Right forelimb (tissue), 1 donor: Measurements from ENCODE around the gene RAB7A.
"Not testable (repeated sequence)": the region's sequence is repeated elsewhere in the genome, so short reads cannot be mapped to it uniquely, and the experiment has no call there.

ENCODE experiments used
- DNase-seq: peaks from one replicate; pipeline ENCODE4 v3.0.0-alpha.2; 2018

Gene RAB7A

GRCh38 chr3:128824132-128824850 is 98.3 kb downstream of the RAB7A start:
- no peak for DNase-seq

GRCh38 chr3:128825117-128825725 is 99.2 kb downstream of the RAB7A start:
- no peak for DNase-seq

GRCh38 chr3:128829087-128829486 is 103.1 kb downstream of the RAB7A start:
- not testable (repeated sequence) for DNase-seq

DNA sequence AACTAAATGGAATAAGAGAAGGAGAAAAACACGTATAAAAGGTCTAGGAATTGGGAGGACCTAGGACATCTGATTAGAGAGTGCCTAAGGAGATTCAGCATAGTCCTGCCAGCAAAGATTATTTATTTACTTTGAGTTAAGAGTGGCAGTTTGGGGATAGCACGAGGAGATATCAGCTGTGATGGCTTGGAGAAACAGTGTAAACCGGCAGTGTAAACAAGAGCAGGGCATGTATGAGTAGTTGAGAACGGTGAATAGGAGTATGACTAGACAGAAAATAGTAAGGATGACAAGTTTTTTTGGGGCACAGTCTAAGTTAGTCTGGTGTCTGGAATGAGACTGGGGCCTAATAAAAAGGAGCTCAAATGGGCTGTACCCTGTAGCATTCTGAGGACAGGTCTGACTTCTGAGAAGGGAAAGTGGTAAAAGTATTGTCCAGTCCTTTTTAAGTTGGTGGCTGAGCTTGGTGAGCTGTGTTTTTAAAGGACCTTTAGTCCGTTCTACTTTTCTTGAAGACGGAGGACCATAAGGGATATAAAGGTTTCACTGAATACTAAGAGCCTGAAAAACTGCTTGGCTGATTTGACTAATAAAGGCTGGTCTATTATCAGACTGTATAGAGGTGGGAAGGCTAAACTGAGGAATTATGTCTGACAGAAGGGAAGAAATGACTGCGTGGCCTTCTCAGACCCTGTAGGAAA is 104.1 kb downstream of the RAB7A start:
- not testable (repeated sequence) for DNase-seq

DNA sequence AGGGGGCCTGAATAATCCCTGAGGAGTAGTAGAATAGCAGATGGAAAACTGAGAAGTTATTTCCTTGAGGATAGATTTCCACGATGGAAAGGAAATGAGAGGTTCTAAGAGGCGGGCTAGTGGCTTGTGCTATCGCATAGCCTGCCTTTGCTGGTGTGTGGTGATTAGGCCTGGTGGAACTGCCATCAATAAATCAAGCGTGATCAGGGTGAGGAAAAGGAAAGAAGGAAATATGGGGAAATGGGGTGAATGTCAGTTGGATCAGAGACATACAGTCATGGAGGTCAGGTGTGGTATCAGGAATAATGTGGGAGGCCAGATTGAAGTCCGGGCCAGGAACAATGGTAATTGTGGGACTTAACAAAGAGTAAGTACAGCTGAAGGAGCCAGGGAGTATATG is 104.8 kb downstream of the RAB7A start:
- DNase-seq: not testable (repeated sequence)

- DNase-seq: not testable (repeated sequence)
Observed at GRCh38 chr3:128832979-128833378, 107.0 kb downstream of the RAB7A start.

- DNase-seq: no peak
Observed at GRCh38 chr3:128835096-128835495, 109.1 kb downstream of the RAB7A start.

- no peak for DNase-seq
Observed at GRCh38 chr3:128841926-128842920, 116.2 kb downstream of the RAB7A start.

- no peak for DNase-seq
Observed at GRCh38 chr3:128844502-128844901, 118.5 kb downstream of the RAB7A start.

DNA sequence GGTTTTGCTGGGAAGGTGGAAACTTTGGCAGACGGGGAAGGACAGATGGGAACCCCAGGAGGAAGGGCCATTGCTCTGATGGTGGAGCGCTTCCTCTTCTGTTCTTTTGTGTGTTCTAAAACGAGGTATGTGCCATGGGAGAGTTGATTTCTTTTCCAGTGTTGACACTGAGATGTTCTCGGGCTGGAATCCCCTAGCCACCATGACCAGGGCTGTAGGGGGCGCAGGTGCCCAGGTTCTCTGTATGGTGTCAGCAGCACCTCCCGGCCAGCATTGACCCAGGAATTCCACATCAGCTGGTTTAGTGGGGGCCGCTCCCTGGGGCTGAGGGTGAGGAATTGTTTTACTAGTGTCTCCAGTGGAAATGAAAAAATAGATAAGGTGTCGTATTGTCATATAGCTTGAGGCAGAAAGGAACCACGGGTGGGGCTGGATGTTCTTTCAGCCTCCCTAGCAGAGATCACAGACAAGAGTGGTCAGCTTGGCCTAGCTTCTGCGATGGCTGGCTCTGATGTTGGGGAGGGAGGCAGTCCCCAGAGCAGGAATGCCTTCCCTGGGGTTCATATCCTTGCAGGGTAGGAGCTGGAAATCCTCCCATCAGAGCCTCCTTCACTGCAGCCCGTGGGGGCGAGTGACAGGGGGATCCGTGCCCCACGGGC is 119.3 kb downstream of the RAB7A start:
- no peak for DNase-seq

DNA sequence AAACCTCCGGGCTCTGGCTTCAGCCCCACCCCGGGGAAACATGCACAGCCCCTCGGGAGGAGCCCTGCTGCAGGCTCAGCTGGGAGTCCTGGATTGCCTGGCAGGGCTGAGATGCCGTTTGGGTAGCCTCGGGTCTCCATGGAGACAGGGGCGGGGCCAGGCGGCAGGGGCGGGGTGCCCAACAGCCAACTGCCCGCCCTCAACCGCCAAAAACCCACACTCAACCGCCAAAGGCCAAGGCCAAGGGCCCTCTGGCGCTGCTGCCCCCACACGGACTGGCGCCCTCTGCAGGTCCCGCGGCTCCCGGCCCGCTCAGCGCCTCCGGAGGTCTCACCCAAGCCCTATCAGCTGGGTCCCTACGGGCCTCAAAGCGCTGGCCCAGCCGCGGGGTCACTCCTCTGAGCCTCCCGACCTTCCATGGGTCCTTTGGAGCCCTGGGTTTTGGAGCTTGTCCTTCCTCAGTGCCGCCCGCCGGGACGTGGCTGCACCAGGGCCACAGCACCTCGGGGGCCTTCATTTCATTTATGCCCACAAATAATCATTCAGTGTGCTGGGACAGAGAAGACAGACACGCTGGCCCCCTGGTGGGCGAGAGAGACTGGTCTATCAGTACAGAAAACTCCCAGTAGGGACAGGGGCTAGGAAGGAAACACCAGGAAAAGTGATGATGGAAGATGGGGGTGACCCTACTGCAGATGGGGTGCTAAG is 119.9 kb downstream of the RAB7A start:
- peak; percentile 81 for DNase-seq

DNA sequence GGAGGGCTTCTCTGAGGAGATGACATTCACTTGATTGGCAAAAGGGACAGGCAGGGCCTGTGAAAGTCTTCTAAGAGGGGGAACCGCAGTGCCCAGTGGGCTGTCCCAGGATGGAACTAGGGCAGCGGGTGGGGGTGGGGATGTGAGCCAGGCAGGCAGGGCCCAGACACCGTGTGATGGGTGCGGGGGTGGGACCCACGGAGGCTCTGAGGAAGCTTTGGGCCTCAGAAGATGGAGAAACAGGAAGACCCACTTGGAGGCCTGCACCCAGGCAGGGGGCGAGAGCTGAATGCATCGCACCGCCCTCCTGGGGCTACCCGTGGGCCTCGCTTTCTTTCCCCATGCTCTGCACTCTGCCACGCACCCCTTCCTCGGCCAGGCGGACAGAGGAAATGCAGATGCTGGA is 120.5 kb downstream of the RAB7A start:
- DNase-seq: no peak

DNA sequence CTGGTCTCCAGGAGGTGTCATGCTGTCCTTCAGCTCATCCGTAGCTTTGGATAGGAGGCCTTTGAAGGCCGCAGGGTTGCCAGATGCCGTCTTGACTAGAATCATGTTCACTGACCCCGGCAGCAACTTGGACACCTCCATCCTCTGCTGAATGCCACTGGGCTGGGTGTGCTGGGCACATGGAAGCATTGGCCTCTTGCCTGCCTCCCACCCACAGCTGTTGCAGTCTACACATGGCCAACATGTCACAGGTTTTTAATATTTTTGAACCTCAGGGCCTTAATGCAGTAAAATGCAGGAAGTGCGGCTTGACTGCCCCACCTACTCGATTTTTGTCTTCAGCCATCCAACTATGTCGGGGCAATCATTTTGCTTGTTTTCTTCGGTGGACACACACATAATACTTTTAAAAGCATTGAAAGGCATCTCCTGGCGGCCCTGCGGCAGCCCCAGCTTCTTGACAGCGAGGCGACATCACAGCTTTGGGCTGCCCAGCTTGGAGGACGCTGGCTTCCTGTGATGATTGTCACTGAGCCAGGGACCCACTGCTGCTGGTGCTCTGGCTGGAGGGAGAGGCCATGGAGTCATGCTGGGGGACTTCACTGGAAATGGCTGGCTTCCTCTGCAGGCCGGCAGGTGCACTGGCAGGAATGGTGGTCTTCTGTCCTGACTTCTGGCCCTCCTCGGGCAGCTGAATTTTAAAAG is 121.8 kb downstream of the RAB7A start:
- DNase-seq: no peak

DNA sequence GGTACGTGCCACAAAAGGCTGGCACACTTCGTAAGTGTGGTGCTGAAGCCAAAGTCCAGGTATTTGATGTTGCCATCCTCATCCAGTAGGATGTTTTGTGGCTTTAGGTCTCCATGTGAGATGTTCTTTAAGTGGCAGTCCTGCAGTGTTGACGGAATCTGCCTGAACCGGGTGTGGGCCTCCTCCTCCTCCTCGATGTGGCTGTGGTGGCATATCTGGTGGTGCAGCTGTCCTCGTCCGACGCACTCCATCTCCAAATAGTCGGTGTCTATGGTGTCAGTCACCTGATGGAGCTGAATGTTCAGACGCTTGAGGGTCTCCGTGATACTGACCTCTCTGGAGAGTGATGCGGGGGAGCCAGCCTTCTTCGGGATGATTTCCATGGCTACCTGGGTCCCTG is 123.0 kb downstream of the RAB7A start:
- no peak for DNase-seq

- no peak for DNase-seq
Observed at GRCh38 chr3:128849911-128850455, 124.0 kb downstream of the RAB7A start.

DNA sequence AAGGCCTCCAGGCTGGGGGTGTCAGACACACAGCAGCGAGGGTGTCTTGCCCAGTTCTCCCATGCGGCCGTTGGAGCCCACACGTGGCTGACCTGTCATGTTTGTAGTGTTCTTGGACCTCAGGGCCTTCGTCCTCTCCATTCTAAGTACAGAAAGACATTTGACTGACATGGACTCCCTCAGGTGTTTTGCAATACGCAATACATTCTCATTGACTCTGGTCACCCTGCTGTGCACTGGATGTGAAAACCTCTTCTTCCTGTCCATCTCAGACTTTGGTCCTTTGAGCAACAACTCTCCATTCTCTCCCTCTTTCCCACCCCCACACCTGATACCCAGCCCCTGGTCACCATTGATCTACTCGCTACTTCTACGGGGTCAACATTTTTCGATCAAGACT is 124.6 kb downstream of the RAB7A start:
- DNase-seq: no peak

GRCh38 chr3:128851601-128852000 is 125.6 kb downstream of the RAB7A start:
- DNase-seq: no peak

- no peak for DNase-seq
Observed at GRCh38 chr3:128853826-128854225, 127.8 kb downstream of the RAB7A start.

DNA sequence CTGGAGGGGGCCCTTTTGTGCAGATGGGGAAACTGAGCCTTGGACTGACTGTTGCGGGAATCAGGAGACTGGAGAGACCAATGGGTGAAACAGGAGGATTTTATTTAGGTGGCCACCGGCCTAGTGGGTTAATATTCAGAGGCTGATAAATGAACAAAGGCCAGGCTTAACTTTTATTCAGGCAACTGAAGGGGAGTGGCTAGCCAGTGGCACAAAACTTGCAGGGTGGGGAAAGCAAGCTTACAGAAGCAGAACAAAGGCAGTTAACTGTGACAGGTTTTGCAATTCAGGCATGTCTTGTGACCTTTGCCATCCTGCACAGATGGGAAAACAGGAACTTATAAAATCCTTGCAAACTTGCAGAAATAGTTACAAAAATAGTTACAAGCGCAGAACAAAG is 128.5 kb downstream of the RAB7A start:
- no peak for DNase-seq

- DNase-seq: no peak
Observed at GRCh38 chr3:128855569-128855968, 129.6 kb downstream of the RAB7A start.

DNA sequence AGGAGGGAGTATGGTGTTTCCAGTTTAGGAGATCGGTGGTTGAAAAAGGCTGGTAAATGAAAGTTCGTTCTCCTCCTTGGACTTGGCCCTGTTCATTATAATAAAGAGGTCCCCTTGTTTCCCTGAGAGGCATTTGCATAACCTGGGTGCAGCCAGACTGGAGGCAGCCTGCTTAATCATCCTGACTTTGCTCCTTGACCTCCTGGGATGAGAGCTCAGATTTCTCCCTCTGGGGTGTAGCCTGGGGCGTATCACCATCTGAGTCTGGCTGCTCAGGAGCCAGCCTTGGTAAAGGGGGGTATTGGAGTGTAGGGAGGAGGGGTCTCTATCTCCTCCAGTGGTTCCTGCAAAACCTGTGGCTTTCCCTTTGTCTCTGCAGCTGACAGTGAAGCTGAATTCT is 132.2 kb downstream of the RAB7A start:
- DNase-seq: no peak
